Lower leg skin (tissue), 4 donors: ENCODE results near the gene NT5DC2. TPM values are rescaled to one million over a fixed set of nuclear protein-coding genes. Genes with fewer than 3 reads are reported as not detected.

Experiments used
- DNase-seq, 2 donors: peaks; one replicate each; pipeline ENCODE4 v3.0.0-alpha.2; 2019; ENCODE audit warnings: low spot score in 2 of 2
- H3K4me3 ChIP-seq: fragments of 200-600 bp; sonication (generic); 2 replicates; pipeline ENCODE4 v1.5.1; 2017; ENCODE audit warnings: mild to moderate bottlenecking, low read depth; ENCODE audit not compliant: poor library complexity, severe bottlenecking
- CTCF ChIP-seq, 3 donors: fragments of 450-650 bp; IDR thresholded peaks; one replicate each; pipeline ENCODE4 v1.5.1; 2016; ENCODE audit warnings: antibody characterized with exemption in 3 of 3, mild to moderate bottlenecking in 3 of 3, moderate library complexity in 2 of 3
- POLR2A ChIP-seq, 2 donors: fragments of 450-650 bp; IDR thresholded peaks; one replicate each; pipeline ENCODE4 v1.6.1; 2016 to 2017; ENCODE audit warnings: antibody characterized with exemption in 2 of 2, mild to moderate bottlenecking in 1 of 2, moderate library complexity in 1 of 2
- WGBS, 2 donors: methylation state at CpG; one replicate each; pipeline ENCODE4 v1.1.5; 2018; 5-methylcytosine and 5-hydroxymethylcytosine counted together
- intact Hi-C: fragments of 100-400 bp; cut with DNase I; formaldehyde crosslinking; loops from one replicate; pipeline ENCODE4 v1.15.0; 2023; ENCODE audit warnings: low total_unique reads
- total RNA-seq, 4 donors: library from RNA; depleted of rRNA; stranded (reverse); fragments of >200 nt; gene quantifications; one replicate each; pipeline ENCODE4 v1.1.0, GENCODE V29; 2016

Gene NT5DC2
- total RNA-seq, 4 donors from 2014 or later, result 40.3 to 61.4 (median 48.0) TPM

DNA sequence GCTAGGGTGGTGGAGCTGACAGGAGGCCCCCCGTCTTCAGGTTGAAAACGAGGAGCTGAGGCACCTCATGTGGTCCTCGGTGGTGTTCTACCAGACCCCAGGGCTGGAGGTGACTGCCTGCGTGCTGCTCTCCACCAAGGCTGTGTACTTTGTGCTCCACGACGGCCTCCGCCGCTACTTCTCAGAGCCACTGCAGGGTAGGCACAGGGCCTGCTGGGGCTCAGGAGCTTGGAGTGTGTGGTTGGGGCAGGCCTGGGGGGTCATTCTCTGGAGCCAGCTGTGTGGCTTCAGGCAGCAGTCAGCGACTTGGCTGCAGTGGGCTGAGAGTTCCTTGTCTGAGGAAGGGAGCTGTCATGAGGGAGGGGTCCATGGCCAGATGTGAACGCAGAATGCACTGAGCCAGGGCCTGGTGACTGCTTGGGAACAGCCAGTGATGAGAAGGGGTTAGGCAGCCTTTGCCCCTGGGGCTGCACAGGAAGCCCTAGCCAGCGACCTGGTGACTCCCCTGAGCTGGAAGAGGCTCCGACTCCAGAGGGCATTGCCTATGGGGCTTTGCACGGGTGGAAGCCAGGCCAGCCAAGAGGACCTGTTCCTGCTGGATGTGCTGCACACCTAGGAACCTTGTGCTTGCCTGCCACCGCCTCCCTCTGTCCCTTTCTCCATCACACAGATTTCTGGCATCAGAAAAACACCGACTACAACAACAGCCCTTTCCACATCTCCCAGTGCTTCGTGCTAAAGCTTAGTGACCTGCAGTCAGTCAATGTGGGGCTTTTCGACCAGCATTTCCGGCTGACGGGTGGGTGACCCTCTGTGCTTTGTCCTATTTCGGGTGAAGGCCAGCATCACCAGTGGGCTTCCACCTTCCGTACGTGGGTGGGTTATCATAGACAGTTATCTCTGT is 43.4 kb downstream of the NT5DC2 start:
- TF ChIP-seq CTCF (IDR thresholded peaks at IDR 0.05), result no peak
- TF ChIP-seq POLR2A (IDR thresholded peaks at IDR 0.05), result no peak
- no peak overlapping the region for H3K4me3 ChIP-seq
- 77 to 79% methylated on average over 17 to 22 of the region's 22 CpGs for WGBS, 2 donors
- intact Hi-C loops, result no loop called here
- DNase-seq, result no peak

- TF ChIP-seq POLR2A (IDR thresholded peaks at IDR 0.05), result no peak
- TF ChIP-seq CTCF (IDR thresholded peaks at IDR 0.05), result no peak
- intact Hi-C loops, result no loop called here
- WGBS, 2 donors, result 84 to 90% methylated on average over 14 to 18 of the region's 18 CpGs
- H3K4me3 ChIP-seq, result no peak overlapping the region
- no peak for DNase-seq
These were observed 44.2 kb downstream of the NT5DC2 start for GRCh38 chr3:52489453-52489852.

- TF ChIP-seq POLR2A (IDR thresholded peaks at IDR 0.05) (no peak), CTCF (IDR thresholded peaks at IDR 0.05) (no peak)
- intact Hi-C loops, result no loop called here
These were observed 44.9 kb downstream of the NT5DC2 start for GRCh38 chr3:52488746-52489145.

DNA sequence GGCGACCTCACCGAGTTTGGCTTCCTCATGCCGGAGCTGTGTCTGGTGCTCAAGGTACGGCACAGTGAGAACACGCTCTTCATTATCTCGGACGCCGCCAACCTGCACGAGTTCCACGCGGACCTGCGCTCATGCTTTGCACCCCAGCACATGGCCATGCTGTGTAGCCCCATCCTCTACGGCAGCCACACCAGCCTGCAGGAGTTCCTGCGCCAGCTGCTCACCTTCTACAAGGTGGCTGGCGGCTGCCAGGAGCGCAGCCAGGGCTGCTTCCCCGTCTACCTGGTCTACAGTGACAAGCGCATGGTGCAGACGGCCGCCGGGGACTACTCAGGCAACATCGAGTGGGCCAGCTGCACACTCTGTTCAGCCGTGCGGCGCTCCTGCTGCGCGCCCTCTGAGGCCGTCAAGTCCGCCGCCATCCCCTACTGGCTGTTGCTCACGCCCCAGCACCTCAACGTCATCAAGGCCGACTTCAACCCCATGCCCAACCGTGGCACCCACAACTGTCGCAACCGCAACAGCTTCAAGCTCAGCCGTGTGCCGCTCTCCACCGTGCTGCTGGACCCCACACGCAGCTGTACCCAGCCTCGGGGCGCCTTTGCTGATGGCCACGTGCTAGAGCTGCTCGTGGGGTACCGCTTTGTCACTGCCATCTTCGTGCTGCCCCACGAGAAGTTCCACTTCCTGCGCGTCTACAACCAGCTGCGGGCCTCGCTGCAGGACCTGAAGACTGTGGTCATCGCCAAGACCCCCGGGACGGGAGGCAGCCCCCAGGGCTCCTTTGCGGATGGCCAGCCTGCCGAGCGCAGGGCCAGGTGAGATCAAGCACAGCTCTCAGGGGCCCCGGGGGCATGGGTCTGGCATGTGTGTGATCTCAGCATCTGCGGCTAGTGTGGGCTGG is 45.6 kb downstream of the NT5DC2 start:
- H3K4me3 ChIP-seq, result no peak overlapping the region
- TF ChIP-seq CTCF (IDR thresholded peaks at IDR 0.05) (no peak), POLR2A (IDR thresholded peaks at IDR 0.05) (no peak)
- DNase-seq, result no peak
- 93 to 95% methylated on average over 59 of the region's 59 CpGs for WGBS, 2 donors
- intact Hi-C loops, result no loop called here

More at GRCh38 chr3:52488746-52489145, 44.9 kb downstream of the NT5DC2 start:
- no peak for DNase-seq
- WGBS, 2 donors, result 87 to 100% methylated on average over 1 to 3 of the region's 3 CpGs
- H3K4me3 ChIP-seq, result no peak overlapping the region

DNA sequence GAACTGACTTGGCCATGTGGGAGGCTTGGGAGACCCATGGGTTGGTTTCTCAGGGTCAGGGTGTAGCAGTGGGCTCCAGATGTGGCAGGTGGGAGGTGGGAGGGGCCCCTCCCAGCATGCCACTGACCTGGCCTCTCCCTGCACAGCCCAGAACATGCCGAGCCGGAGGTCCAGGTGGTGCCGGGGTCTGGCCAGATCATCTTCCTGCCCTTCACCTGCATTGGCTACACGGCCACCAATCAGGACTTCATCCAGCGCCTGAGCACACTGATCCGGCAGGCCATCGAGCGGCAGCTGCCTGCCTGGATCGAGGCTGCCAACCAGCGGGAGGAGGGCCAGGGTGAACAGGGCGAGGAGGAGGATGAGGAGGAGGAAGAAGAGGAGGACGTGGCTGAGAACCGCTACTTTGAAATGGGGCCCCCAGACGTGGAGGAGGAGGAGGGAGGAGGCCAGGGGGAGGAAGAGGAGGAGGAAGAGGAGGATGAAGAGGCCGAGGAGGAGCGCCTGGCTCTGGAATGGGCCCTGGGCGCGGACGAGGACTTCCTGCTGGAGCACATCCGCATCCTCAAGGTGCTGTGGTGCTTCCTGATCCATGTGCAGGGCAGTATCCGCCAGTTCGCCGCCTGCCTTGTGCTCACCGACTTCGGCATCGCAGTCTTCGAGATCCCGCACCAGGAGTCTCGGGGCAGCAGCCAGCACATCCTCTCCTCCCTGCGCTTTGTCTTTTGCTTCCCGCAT is 46.4 kb downstream of the NT5DC2 start:
- 92 to 94% methylated on average over 23 to 31 of the region's 31 CpGs for WGBS, 2 donors
- no peak overlapping the region for H3K4me3 ChIP-seq
- no peak for DNase-seq
- TF ChIP-seq POLR2A (IDR thresholded peaks at IDR 0.05) (no peak), CTCF (IDR thresholded peaks at IDR 0.05) (no peak)
- intact Hi-C loops, result no loop called here
